Right lobe of liver (tissue), 4 donors: ENCODE data around the gene SLC38A3.

Experiments
- CTCF ChIP-seq, 4 donors: fragments of 200-600 bp in 3 of 4; fragments of 450-650 bp in 1 of 4; IDR thresholded peaks; one replicate each; pipeline versions ENCODE4 v1.5.1 to v1.8.0; 2016 to 2022; ENCODE audit warnings: antibody characterized with exemption in 4 of 4, mild to moderate bottlenecking in 2 of 4
- POLR2A ChIP-seq: fragments of 450-650 bp; IDR thresholded peaks from one replicate; pipeline ENCODE4 v1.6.1; 2017; ENCODE audit warnings: antibody characterized with exemption, mild to moderate bottlenecking
- donor health status: DM: no; HTN: no; CAD: no.
- donor health status: DM: no; HTN: no; CAD: no.
- donor health status: DM: no; HTN: yes; CAD: no.

GRCh38 chr3:50241163-50241562 lies 36.1 kb downstream of the SLC38A3 start:
- TF ChIP-seq POLR2A (no peak), CTCF (IDR thresholded peaks at IDR 0.05) (no peak)
